Muscle layer of duodenum (tissue), 2 donors: ENCODE data around the gene OSBPL2.

ENCODE experiments used
- H3K27ac ChIP-seq: one replicate; pipeline ENCODE4 v1.7.0; 2013; ENCODE audit warnings: mild to moderate bottlenecking, low read length
- H3K27me3 ChIP-seq: one replicate; pipeline ENCODE4 v1.7.0; 2013; ENCODE audit warnings: low read depth, mild to moderate bottlenecking, control low read depth, low read length
- H3K36me3 ChIP-seq, 2 donors: one replicate each; pipeline ENCODE4 v1.7.0; 2013; ENCODE audit warnings: low read length in 2 of 2, control low read depth in 1 of 2, mild to moderate bottlenecking in 1 of 2; ENCODE audit not compliant: insufficient read depth in 2 of 2, control insufficient read depth in 1 of 2
- H3K4me1 ChIP-seq, 2 donors: one replicate each; pipeline ENCODE4 v1.7.0; 2013; ENCODE audit warnings: low read length in 2 of 2, mild to moderate bottlenecking in 2 of 2, control low read depth in 1 of 2, moderate library complexity in 1 of 2; ENCODE audit not compliant: insufficient read depth in 2 of 2, control insufficient read depth in 1 of 2
- H3K4me3 ChIP-seq, 2 donors: one replicate each; pipeline ENCODE4 v1.7.0; 2013; ENCODE audit warnings: low read length in 2 of 2, low read depth in 1 of 2, mild to moderate bottlenecking in 1 of 2
- H3K9me3 ChIP-seq, 2 donors: one replicate each; pipeline ENCODE4 v1.7.0; 2013; ENCODE audit warnings: low read length in 2 of 2, control low read depth in 1 of 2, mild to moderate bottlenecking in 1 of 2; ENCODE audit not compliant: control insufficient read depth in 1 of 2
- donor health status: healthy.

Gene OSBPL2

DNA sequence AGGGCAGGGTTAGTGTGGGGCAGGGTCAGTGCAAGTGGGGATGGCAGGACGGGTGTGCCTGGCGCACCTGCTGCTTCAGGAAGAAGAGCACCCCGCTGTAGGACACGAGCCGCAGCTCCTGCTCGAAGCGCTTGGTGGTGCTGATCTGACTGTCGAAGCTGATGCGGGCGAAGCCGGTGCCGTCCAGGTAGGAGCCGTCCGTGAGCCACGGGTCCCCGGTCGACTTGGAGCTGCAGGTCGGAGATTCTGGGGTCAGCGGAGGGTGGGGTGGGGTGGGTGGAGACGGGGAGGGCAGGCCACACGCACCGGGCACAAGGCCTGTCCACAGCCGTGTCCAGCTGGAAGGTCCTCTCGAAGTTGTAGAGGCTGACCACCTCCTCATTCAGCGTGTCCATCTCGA lies 74.7 kb downstream of the OSBPL2 start:
- H3K36me3 ChIP-seq = peaks cover 11 to 92% of the 10 kb centered on the region in 2 donors
- H3K9me3 ChIP-seq = no peaks in the 10 kb centered on the region
- no peaks in the 10 kb centered on the region for H3K27me3 ChIP-seq
- H3K27ac ChIP-seq = no peak overlapping the region
- no peak overlapping the region for H3K4me3 ChIP-seq
- no peaks in the 10 kb centered on the region for H3K4me1 ChIP-seq

DNA sequence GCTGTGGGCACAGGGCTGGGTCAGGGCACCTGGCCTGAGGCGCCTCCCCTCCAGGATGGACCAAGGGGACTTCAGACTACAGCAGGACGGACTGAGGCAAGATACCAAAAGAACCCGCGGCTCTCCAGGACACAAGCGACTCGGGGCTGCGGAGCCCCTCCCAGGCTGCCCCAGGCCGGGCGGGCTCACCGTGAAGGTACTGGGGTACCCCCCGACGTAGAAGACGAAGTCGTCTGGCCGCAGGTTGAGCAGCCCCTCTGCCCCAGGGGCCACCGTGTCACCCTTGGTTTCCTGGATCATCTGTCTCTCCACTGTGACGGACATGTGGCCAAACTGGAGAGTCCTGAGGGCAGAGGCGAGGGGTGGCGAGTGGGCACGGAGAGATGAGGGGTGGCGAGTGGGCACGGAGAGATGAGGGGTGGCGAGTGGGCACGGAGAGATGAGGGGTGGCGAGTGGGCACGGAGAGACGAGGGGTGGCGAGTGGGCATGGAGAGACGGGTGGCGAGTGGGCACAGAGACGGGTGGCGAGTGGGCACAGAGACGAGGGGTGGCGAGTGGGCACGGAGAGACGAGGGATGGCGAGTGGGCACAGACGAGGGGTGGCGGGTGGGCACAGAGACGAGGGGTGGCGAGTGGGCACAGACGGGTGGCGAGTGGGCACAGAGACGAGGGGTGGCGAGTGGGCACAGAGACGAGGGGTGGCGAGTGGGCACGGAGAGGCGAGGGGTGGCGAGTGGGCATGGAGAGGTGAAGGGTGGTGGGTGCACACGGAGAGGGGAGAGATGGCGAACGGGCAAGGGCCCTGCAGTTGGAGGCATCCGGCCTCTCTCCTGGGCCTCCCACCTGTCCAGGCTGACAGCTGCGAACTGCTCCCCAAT lies 75.4 kb downstream of the OSBPL2 start:
- Histone ChIP-seq H3K9me3 (no peaks in the 10 kb centered on the region), H3K27me3 (no peaks in the 10 kb centered on the region), H3K4me1 (no peaks in the 10 kb centered on the region), H3K27ac (no peak overlapping the region), H3K36me3 (peaks cover 6 to 89% of the 10 kb centered on the region in 2 donors), H3K4me3 (no peak overlapping the region)

DNA sequence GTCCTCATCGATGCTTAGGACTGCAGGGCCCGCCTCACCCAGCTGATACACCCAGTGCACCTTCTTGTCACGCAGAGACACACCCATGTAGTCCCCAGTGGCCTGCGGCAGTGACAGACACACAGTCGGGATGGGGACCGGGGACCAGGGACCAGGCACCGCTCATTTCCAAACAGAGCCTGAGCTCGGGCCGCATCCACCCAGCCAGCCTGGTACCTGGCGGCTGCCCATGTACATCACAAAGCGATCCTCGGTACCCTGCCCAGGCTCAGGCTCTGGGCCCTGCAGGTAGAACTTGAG lies 76.0 kb downstream of the OSBPL2 start:
- Histone ChIP-seq H3K27me3 (no peaks in the 10 kb centered on the region), H3K4me1 (no peaks in the 10 kb centered on the region), H3K36me3 (peaks cover 4 to 89% of the 10 kb centered on the region in 2 donors), H3K4me3 (no peak overlapping the region), H3K27ac (no peak overlapping the region), H3K9me3 (no peaks in the 10 kb centered on the region)

DNA sequence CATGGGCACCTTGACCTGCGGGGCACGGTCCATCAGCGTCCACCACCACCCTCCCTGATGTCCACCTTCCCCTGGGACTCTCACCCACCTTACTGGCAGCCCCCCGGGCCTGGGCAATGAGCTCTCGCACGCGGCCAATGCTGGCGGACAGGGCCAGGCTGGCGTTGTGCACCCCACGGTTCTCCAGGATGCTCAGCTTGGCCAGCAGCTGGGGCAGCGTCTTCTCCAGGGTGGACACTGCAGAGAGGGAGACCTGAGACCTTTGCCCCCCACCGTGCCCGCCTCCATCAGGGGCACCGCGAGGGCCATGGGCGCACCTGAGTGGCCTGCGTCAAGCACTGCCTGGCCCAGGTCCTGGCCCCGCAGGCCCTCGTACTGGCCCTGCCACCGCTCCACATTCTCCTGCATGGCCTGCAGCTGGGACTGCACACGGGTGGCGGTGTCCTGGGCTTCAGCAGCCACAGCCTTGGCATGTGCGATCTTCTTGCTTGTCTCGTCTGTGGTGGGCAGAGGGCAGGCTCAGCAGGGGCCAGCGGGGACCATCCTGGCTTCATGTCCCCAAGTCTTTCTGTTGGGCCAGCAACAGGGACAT lies 76.5 kb downstream of the OSBPL2 start:
- H3K9me3 ChIP-seq = no peaks in the 10 kb centered on the region
- H3K4me3 ChIP-seq = no peak overlapping the region
- no peaks in the 10 kb centered on the region for H3K4me1 ChIP-seq
- no peaks in the 10 kb centered on the region for H3K27me3 ChIP-seq
- H3K27ac ChIP-seq = no peak overlapping the region
- peaks cover 4 to 91% of the 10 kb centered on the region in 2 donors for H3K36me3 ChIP-seq

DNA sequence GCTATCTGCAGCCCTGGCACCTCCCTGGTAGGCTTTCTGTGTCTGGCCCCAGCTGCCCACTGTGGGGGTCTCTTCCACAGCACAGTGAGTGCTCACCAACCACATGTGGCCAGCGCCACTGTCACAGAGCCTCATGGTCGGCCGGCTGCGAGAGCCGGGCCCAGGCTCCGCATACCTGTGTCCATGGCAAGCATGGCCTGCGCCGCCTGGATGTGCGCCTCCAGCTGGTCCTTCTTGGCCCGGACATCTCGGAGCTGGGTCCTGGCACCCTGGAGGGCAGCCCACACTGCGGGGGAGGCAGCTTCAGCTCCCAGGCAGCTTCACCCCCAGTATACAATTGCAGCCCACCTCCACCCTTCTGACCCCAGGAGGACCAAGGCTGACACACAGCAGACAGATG lies 77.5 kb downstream of the OSBPL2 start:
- Histone ChIP-seq H3K4me3 (no peak overlapping the region), H3K36me3 (peaks cover 4 to 87% of the 10 kb centered on the region in 2 donors), H3K4me1 (no peaks in the 10 kb centered on the region), H3K27me3 (no peaks in the 10 kb centered on the region), H3K9me3 (no peaks in the 10 kb centered on the region), H3K27ac (no peak overlapping the region)

DNA sequence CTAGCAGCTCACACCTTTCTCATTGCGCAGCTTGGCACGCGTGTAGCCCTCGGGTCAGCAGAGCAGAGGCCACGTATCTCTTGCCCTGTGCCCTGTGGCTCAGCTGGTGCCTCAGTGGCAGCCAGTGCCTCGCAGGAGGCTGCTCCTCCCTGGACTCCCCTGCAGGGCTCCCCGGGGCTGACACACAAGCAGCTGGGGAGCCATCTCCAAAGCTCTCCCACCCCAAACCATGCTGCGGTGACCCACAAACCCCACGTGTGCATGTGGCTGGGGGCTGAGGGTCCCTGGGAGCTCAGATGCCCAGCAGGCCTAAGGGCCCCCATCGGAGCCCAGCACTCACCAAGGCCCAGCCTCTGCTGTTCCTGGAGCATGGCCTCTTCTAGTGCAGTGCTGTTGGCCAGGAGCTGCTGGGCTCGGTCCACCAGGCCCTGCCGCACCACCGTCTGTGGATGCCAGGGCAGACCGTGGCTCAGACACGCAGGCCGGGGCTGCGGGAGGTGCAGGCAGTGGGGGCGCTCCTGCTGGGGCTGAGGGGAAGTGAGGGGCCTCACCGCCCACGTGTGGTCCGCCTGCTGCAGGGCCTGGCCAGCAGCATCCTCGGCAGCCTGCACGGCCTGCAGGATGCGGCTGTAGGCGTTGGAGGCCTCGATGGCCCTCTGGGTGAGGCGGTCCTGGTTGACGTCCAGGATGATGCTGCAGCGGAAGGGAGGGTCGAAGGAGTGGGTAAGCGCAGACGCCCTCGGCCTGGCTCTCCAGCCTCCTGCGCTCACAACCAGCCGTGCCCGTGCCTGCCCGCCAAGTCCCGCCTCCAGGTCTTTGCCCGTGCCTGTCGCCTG lies 78.2 kb downstream of the OSBPL2 start:
- Histone ChIP-seq H3K36me3 (peaks cover 4 to 82% of the 10 kb centered on the region in 2 donors), H3K27ac (no peak overlapping the region), H3K4me3 (no peak overlapping the region), H3K27me3 (no peaks in the 10 kb centered on the region), H3K9me3 (no peaks in the 10 kb centered on the region), H3K4me1 (no peaks in the 10 kb centered on the region)

DNA sequence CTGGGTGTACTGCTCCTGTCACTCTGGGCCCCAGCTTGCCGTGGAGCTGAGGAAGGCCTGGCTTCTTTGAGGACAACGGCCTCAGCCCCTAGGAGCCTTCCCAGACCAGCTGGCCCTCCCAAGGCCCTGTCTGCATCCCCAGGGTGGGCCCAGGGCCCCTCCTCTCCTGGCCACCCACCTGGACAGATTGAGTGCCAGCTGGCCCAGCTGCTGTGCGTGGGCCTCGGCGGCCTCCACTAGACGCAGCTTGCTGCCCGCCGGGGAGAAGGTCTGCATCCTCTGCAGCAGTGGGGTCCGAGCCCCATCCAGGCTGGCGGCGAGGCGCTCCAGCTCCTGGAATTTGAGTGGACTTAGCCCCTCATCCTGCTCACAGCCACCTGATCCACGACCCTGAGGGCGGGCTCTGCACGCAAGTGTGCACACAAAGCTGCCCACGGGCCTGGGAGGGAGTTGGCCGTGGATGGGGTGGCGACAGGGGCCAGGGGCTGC lies 78.9 kb downstream of the OSBPL2 start:
- Histone ChIP-seq H3K27ac (no peak overlapping the region), H3K4me1 (no peaks in the 10 kb centered on the region), H3K9me3 (no peaks in the 10 kb centered on the region), H3K4me3 (no peak overlapping the region), H3K36me3 (peaks cover 4 to 81% of the 10 kb centered on the region in 2 donors), H3K27me3 (no peaks in the 10 kb centered on the region)

DNA sequence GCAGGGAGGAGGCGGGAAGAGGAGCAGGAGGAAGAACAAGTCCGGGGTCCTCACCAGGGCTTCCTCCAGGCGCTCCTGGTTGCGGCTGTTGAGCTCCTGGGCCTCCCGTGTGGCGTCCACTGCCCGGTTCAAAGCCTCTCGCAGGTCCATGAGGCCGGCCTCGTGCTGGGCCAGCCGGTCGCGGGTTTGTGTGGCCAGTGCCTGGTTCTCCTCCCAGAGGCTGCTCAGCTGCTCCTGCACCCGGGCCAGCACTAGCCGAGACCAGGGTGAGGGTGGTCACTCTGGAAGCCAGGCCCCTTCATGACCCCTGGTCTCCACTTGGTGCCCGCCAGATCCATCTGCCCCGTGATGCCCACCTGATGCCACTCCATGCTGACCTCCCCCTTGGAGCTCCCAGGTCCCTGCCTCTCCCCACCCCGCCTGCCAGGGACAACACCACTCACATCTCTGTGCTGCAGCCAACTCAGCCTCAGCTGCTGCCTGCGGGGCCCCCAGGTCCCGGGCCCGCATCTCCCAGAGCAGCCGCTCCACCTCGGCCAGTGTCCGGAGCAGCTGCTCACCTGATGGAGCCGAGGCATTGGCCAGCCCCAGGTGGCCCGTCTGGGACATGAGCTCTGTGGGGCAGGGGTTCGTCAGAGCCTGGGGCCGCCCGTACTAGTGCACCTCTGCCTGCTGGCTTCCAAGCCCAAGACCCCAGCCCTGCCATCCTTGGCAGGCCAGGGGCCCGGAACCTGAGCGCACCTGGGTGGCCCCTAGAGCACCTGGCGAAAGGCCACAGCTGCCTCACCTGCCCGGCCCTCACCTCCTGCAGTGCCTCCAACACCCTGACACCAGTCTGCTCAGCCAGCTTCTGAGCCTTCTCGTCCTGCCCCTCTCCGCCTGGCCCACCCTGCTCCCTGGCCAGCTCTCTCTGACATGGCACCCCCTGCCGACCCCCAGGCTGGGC lies 80.4 kb downstream of the OSBPL2 start:
- no peak overlapping the region for H3K4me3 ChIP-seq
- H3K4me1 ChIP-seq = no peaks in the 10 kb centered on the region
- peaks cover 4 to 73% of the 10 kb centered on the region in 2 donors for H3K36me3 ChIP-seq
- no peak overlapping the region for H3K27ac ChIP-seq
- no peaks in the 10 kb centered on the region for H3K9me3 ChIP-seq
- H3K27me3 ChIP-seq = no peaks in the 10 kb centered on the region

DNA sequence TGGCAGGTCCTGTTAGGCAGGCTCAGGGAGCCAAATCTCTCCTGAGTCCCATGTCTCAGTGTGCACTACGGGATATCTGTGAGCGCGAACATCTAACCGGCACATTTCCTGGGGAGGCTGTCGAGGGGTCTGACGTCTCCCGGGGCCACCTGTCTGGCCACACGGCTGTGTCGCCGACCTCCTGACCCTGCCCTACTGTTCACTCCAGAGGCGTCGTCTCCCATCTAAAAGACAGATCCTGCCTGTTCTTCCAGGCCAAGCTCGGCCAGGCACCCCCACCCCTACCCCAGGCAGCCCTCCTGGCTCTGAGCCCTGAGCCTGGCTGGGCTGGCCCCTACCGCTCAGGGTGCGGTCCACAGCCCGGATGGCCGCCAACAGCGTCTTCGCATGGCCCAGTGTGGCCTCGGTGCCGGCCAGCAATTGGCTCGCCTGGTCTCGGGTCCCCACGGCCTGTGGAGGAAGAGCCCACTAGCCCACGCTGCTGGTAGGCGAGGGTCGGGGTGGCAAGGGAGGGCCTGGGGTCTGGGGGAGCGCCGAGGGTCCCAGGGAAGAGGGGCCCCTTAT lies 81.1 kb downstream of the OSBPL2 start:
- no peak overlapping the region for H3K4me3 ChIP-seq
- H3K4me1 ChIP-seq = no peaks in the 10 kb centered on the region
- H3K27me3 ChIP-seq = no peaks in the 10 kb centered on the region
- H3K36me3 ChIP-seq = peaks cover 4 to 73% of the 10 kb centered on the region in 2 donors
- no peak overlapping the region for H3K27ac ChIP-seq
- no peaks in the 10 kb centered on the region for H3K9me3 ChIP-seq

DNA sequence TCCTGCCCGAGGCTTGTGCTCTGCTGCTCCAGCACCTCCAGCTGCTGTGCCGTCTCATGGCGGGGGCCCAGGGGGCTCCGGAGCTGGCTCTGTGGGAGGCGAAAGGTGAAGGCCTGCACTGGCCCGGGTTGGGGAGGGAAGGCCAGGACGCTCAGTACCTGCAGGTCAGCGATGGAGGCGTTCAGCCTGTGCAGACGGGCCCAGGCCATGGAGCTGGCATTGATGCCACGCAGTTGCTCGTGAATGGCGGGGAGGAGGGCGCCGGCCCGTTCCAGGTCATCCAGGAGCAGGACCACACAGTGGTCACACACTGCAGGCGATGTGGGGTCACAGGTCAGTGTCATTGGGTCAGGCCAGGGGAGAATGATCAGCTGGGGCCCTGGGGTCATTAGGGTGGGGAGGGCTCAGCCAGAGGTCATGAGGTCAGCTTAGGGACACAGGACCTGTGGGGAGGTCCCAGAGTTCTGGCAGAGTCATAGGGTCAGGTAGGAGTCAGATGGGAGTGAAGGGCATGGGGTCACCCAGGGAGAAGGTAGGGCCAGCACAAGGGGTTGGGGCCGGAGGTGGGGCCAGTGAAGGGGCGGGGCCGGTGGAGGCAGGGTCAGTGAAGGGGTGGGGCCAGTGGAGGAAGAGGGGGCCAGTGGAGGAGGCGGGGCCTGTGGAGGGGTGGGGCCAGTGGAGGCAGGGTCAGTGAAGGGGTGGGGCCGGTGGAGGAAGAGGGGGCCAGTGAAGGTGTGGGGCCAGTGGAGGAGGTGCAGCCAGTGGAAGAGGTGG lies 82.4 kb downstream of the OSBPL2 start:
- Histone ChIP-seq H3K27ac (no peak overlapping the region), H3K36me3 (peaks cover 7 to 72% of the 10 kb centered on the region in 2 donors), H3K4me3 (no peak overlapping the region), H3K4me1 (no peaks in the 10 kb centered on the region), H3K27me3 (no peaks in the 10 kb centered on the region), H3K9me3 (no peaks in the 10 kb centered on the region)
